NT2/D1 (cell line): Measurements from ENCODE around the gene PDGFC.

Experiments used
- DNase-seq: peaks from one replicate; pipeline ENCODE4 v3.0.0-alpha.2; 2011; ENCODE audit warnings: low read depth, low spot score
- H3K27me3 ChIP-seq: 2 replicates; pipeline ENCODE4 v1.6.0; 2011; ENCODE audit warnings: mild to moderate bottlenecking; ENCODE audit not compliant: insufficient read length, insufficient read depth
- H3K36me3 ChIP-seq: 2 replicates; pipeline ENCODE4 v1.6.1; 2011; ENCODE audit warnings: mild to moderate bottlenecking, low read length, mixed read lengths; ENCODE audit not compliant: insufficient read depth, insufficient read length
- H3K4me1 ChIP-seq: 2 replicates; pipeline ENCODE4 v1.5.1; 2011; ENCODE audit not compliant: insufficient read depth, insufficient read length
- H3K4me3 ChIP-seq: 2 replicates; pipeline ENCODE4 v1.5.1; 2011; ENCODE audit warnings: low read depth; ENCODE audit not compliant: insufficient read length
- H3K9ac ChIP-seq: 2 replicates; pipeline ENCODE4 v1.6.0; 2011; ENCODE audit warnings: low read depth; ENCODE audit not compliant: insufficient read length
- H3K9me3 ChIP-seq: 2 replicates; pipeline ENCODE4 v1.5.1; 2011; ENCODE audit warnings: mild to moderate bottlenecking, low read length; ENCODE audit not compliant: insufficient read depth
- SUZ12 ChIP-seq: IDR thresholded peaks from 2 replicates; pipeline ENCODE4 v1.6.1; 2011; ENCODE audit not compliant: insufficient read length, insufficient read depth; ENCODE audit errors: extremely low read depth
- YY1 ChIP-seq: IDR thresholded peaks from 2 replicates; pipeline ENCODE4 v1.6.1; 2011; ENCODE audit not compliant: insufficient read length, insufficient read depth
- ZNF274 ChIP-seq: IDR thresholded peaks from 2 replicates; pipeline ENCODE4 v1.6.1; 2011; ENCODE audit warnings: mild to moderate bottlenecking, low read depth, low read length

Gene PDGFC

GRCh38 chr4:156711193-156711590 is 260.4 kb downstream of the PDGFC start:
- DNase-seq, result no peak
- no peaks in the 10 kb centered on the region for H3K27me3 ChIP-seq
- no peaks in the 10 kb centered on the region for H3K9me3 ChIP-seq
- H3K9ac ChIP-seq, result no peak overlapping the region
- TF ChIP-seq ZNF274, result no peak
- no peak for TF ChIP-seq YY1
- TF ChIP-seq SUZ12, result no peak
- H3K4me3 ChIP-seq, result no peak overlapping the region
- no peaks in the 10 kb centered on the region for H3K36me3 ChIP-seq
- H3K4me1 ChIP-seq, result no peaks in the 10 kb centered on the region
